Stomach (tissue), 4 donors: ENCODE results near the gene RBMS2.

Experiments
- POLR2A ChIP-seq, 4 donors: fragments of 450-650 bp; IDR thresholded peaks; one replicate each; pipeline ENCODE4 v1.6.1; 2016; ENCODE audit warnings: antibody characterized with exemption in 4 of 4, control low read depth in 2 of 4, mild to moderate bottlenecking in 1 of 4, moderate library complexity in 1 of 4
- TF ChIP-seq, protein P1 (sequence below), 7 experiments: fragments of 450-650 bp in 4 of 7; fragments of 200-600 bp in 3 of 7; sonication (generic) in 3 of 7; IDR thresholded peaks; one replicate each; pipeline ENCODE4 v1.5.1; 2016 to 2019; ENCODE audit warnings: antibody characterized with exemption in 7 of 7, control low read depth in 2 of 7, mild to moderate bottlenecking in 1 of 7

- TF ChIP-seq, protein P1, sequence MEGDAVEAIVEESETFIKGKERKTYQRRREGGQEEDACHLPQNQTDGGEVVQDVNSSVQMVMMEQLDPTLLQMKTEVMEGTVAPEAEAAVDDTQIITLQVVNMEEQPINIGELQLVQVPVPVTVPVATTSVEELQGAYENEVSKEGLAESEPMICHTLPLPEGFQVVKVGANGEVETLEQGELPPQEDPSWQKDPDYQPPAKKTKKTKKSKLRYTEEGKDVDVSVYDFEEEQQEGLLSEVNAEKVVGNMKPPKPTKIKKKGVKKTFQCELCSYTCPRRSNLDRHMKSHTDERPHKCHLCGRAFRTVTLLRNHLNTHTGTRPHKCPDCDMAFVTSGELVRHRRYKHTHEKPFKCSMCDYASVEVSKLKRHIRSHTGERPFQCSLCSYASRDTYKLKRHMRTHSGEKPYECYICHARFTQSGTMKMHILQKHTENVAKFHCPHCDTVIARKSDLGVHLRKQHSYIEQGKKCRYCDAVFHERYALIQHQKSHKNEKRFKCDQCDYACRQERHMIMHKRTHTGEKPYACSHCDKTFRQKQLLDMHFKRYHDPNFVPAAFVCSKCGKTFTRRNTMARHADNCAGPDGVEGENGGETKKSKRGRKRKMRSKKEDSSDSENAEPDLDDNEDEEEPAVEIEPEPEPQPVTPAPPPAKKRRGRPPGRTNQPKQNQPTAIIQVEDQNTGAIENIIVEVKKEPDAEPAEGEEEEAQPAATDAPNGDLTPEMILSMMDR (IDR thresholded peaks at IDR 0.05), result no peak
- TF ChIP-seq POLR2A (IDR thresholded peaks at IDR 0.05), result no peak
These were observed 33.3 kb upstream of the RBMS2 start, which contains the start of gene GLS2 for GRCh38 chr12:56488041-56488955.
